Liver (tissue), 9 donors: ENCODE results near the gene GBGT1. TPM values are rescaled to one million over a fixed set of nuclear protein-coding genes. Genes with fewer than 3 reads are reported as not detected.

ENCODE experiments used
- DNase-seq: peaks from one replicate; pipeline ENCODE4 v3.0.0-alpha.2; 2017; ENCODE audit warnings: low spot score
- H3K27ac ChIP-seq, 2 donors: one replicate each; pipeline ENCODE4 v1.7.0; 2013; ENCODE audit warnings: inconsistent platforms in 2 of 2, low read length in 2 of 2, control low read depth in 1 of 2, low read depth in 1 of 2, mild to moderate bottlenecking in 1 of 2
- H3K27me3 ChIP-seq, 4 donors: one replicate each; pipeline versions ENCODE4 v1.6.1 to v1.7.0; 2013; ENCODE audit warnings: low read length in 3 of 4, inconsistent platforms in 1 of 4, mild to moderate bottlenecking in 1 of 4, moderate library complexity in 1 of 4; ENCODE audit not compliant: control insufficient read depth in 4 of 4, insufficient read depth in 4 of 4
- H3K36me3 ChIP-seq, 4 donors: one replicate each; pipeline versions ENCODE4 v1.6.1 to v1.7.0; 2013; ENCODE audit warnings: low read length in 3 of 4, mild to moderate bottlenecking in 3 of 4, low read depth in 1 of 4, moderate library complexity in 1 of 4; ENCODE audit not compliant: control insufficient read depth in 4 of 4, insufficient read depth in 3 of 4
- H3K4me1 ChIP-seq, 4 donors: one replicate each; pipeline versions ENCODE4 v1.6.1 to v1.7.0; 2013; ENCODE audit warnings: low read length in 3 of 4, mild to moderate bottlenecking in 3 of 4, moderate library complexity in 1 of 4; ENCODE audit not compliant: control insufficient read depth in 4 of 4, insufficient read depth in 4 of 4
- H3K4me3 ChIP-seq, 3 donors: one replicate each; pipeline versions ENCODE4 v1.6.1 to v1.7.0; 2013; ENCODE audit warnings: low read length in 3 of 3, control low read depth in 1 of 3, low read depth in 1 of 3, mild to moderate bottlenecking in 1 of 3
- H3K9ac ChIP-seq, 2 donors: one replicate each; pipeline ENCODE4 v1.7.0; 2013; ENCODE audit warnings: low read length in 2 of 2, mild to moderate bottlenecking in 2 of 2, moderate library complexity in 2 of 2, control low read depth in 1 of 2, low read depth in 1 of 2
- H3K9me3 ChIP-seq, 4 donors: one replicate each; pipeline versions ENCODE4 v1.6.1 to v1.7.0; 2013; ENCODE audit warnings: low read length in 3 of 4; ENCODE audit not compliant: control insufficient read depth in 4 of 4
- CTCF ChIP-seq: fragments of 150-350 bp; IDR thresholded peaks from 2 replicates; pipeline ENCODE4 v1.5.1; 2017; ENCODE audit warnings: improper control_type of control experiment, low read depth, low read length; ENCODE audit not compliant: missing input control
- EGR1 ChIP-seq, 2 donors: IDR thresholded peaks; 2 replicates each; pipeline ENCODE4 v1.6.1; 2016 to 2018; ENCODE audit warnings: antibody characterized with exemption in 2 of 2, low read depth in 2 of 2
- RAD21 ChIP-seq, 2 donors: IDR thresholded peaks; 2 replicates each; pipeline ENCODE4 v1.6.1; 2016; ENCODE audit warnings: antibody characterized with exemption in 2 of 2, mild to moderate bottlenecking in 2 of 2
- RXRA ChIP-seq, 2 donors: IDR thresholded peaks; 2 replicates each; pipeline ENCODE4 v1.6.1; 2017 to 2018; ENCODE audit warnings: antibody characterized with exemption in 2 of 2, mild to moderate bottlenecking in 1 of 2
- WGBS: extraction: QIAGEN DNeasy Blood & Tissue Kit; methylation state at CpG from one replicate; pipeline ENCODE4 v1.1.7; 2013; 5-methylcytosine and 5-hydroxymethylcytosine counted together
- polyA plus RNA-seq, 2 donors: library from polyadenylated mRNA; stranded (reverse) in 1 of 2; unstranded in 1 of 2; fragments of 200-250 nt in 1 of 2; fragments of >200 nt in 1 of 2; fragmentation: Nextera tagmentation in 1 of 2; extraction: Ambion mirVana in 1 of 2; gene quantifications; one replicate each; pipeline versions ENCODE4 v1.2.1 to v1.2.3, GENCODE V29; 2013 to 2015
- total RNA-seq, 2 donors: library from RNA; depleted of rRNA; stranded (reverse); fragments of >200 nt; gene quantifications; one replicate each; pipeline ENCODE4 v1.2.3, GENCODE V29; 2014
- donor health status: healthy.
- donor health status: healthy.
- donor health status: healthy.
- donor health status: healthy.
- donor health status: healthy.

The GBGT1 gene
- total and polyA plus RNA-seq, 4 donors = 0.33 to 25.7 (median 2.3) TPM

GRCh38 chr9:133103183-133103986 lies 60.3 kb downstream of the GBGT1 start:
- peak; percentile 84 for DNase-seq
- Histone ChIP-seq H3K27me3 (no peaks in the 10 kb centered on the region), H3K36me3 (peaks cover 2 to 83% (median 32%) of the 10 kb centered on the region in 4 donors), H3K4me3 (no peak overlapping the region), H3K9ac (no peak overlapping the region), H3K27ac (no peak overlapping the region), H3K4me1 (no peaks in the 10 kb centered on the region), H3K9me3 (no peaks in the 10 kb centered on the region)
- TF ChIP-seq RAD21 (IDR thresholded peaks at IDR 0.05) (peak; percentile 99 to 100), CTCF (peak; percentile 95), RXRA (IDR thresholded peaks at IDR 0.05) (no peak), EGR1 (IDR thresholded peaks at IDR 0.05; ENCODE audit: low read depth in 2 of 2) (no peak)
- 43% methylated on average over 14 of the region's 14 CpGs for WGBS

Other genes starting within 250 kb of the GBGT1 start
- gene TSC1, start 219.3 kb downstream of the GBGT1 start, total RNA-seq = 10 to 100 TPM; 19.9 to 33.5 TPM
- gene TSC1, start 219.3 kb downstream of the GBGT1 start, polyA plus RNA-seq = 10 to 100 TPM in 1 of 2 donors, 1 to 10 TPM in 1; 4.6 to 11.3 TPM
- gene GFI1B, start 185.2 kb downstream of the GBGT1 start, total RNA-seq = 10 to 100 TPM in 1 of 2 donors, not detected in 1; 53.6 TPM
- gene GFI1B, start 185.2 kb downstream of the GBGT1 start, polyA plus RNA-seq = under 1 TPM in 1 of 2 donors, not detected in 1; 0.05 TPM
- gene GTF3C5, start 132.9 kb downstream of the GBGT1 start, total RNA-seq = 10 to 100 TPM; 20.9 to 26.2 TPM
- gene GTF3C5, start 132.9 kb downstream of the GBGT1 start, polyA plus RNA-seq = 10 to 100 TPM; 13.2 to 15.5 TPM
- gene CEL, start 101.9 kb downstream of the GBGT1 start, total RNA-seq = under 1 TPM; 0.09 to 0.25 TPM
- gene CEL, start 101.9 kb downstream of the GBGT1 start, polyA plus RNA-seq = under 1 TPM in 1 of 2 donors, not detected in 1; 0.08 TPM
- gene RALGDS, start 42.7 kb downstream of the GBGT1 start, total RNA-seq = 10 to 100 TPM in 1 of 2 donors, 1 to 10 TPM in 1; 9.5 to 19.0 TPM
- 1 to 10 TPM; 1.3 to 5.0 TPM for gene RALGDS, start 42.7 kb downstream of the GBGT1 start, polyA plus RNA-seq
- gene OBP2B, start 45.3 kb upstream of the GBGT1 start, total RNA-seq = not detected
- not detected for gene OBP2B, start 45.3 kb upstream of the GBGT1 start, polyA plus RNA-seq
- under 1 TPM; 0.08 to 0.75 TPM for gene ABO, start 111.3 kb upstream of the GBGT1 start, total RNA-seq
- under 1 TPM in 1 of 2 donors, not detected in 1; 0.10 TPM for gene ABO, start 111.3 kb upstream of the GBGT1 start, polyA plus RNA-seq
- 1 to 10 TPM; 4.9 to 9.4 TPM for gene SURF6, start 172.3 kb upstream of the GBGT1 start, total RNA-seq
- 10 to 100 TPM in 1 of 2 donors, 1 to 10 TPM in 1; 4.1 to 12.9 TPM for gene SURF6, start 172.3 kb upstream of the GBGT1 start, polyA plus RNA-seq
- 10 to 100 TPM in 1 of 2 donors, 1 to 10 TPM in 1; 9.5 to 10.3 TPM for gene MED22, start 184.2 kb upstream of the GBGT1 start, total RNA-seq
- 10 to 100 TPM in 1 of 2 donors, 1 to 10 TPM in 1; 3.1 to 10.3 TPM for gene MED22, start 184.2 kb upstream of the GBGT1 start, polyA plus RNA-seq
- gene RPL7A, start 184.3 kb upstream of the GBGT1 start, total RNA-seq = 100 to 1,000 TPM; 571 to 930 TPM
- gene RPL7A, start 184.3 kb upstream of the GBGT1 start, polyA plus RNA-seq = 100 to 1,000 TPM; 215 to 837 TPM
- 10 to 100 TPM; 20.7 to 42.8 TPM for gene SURF1, start 192.6 kb upstream of the GBGT1 start, total RNA-seq
- gene SURF1, start 192.6 kb upstream of the GBGT1 start, polyA plus RNA-seq = 100 to 1,000 TPM in 1 of 2 donors, 10 to 100 TPM in 1; 58.3 to 106 TPM
- 10 to 100 TPM in 1 of 2 donors, 1 to 10 TPM in 1; 6.0 to 13.5 TPM for gene SURF2, start 192.6 kb upstream of the GBGT1 start, total RNA-seq
- gene SURF2, start 192.6 kb upstream of the GBGT1 start, polyA plus RNA-seq = 10 to 100 TPM; 13.9 to 15.8 TPM
- 100 to 1,000 TPM; 196 to 386 TPM for gene SURF4, start 212.1 kb upstream of the GBGT1 start, total RNA-seq
- gene SURF4, start 212.1 kb upstream of the GBGT1 start, polyA plus RNA-seq = 100 to 1,000 TPM; 142 to 238 TPM
- under 1 TPM; 0.25 to 0.37 TPM for gene STKLD1, start 212.5 kb upstream of the GBGT1 start, total RNA-seq
- gene STKLD1, start 212.5 kb upstream of the GBGT1 start, polyA plus RNA-seq = under 1 TPM; 0.28 to 0.85 TPM